Esophagus muscularis mucosa (tissue), 3 donors: ENCODE measurements around the gene PKHD1.

Source experiments
- CTCF ChIP-seq, 3 experiments: fragments of 200-600 bp in 2 of 3; fragments of 450-650 bp in 1 of 3; sonication (generic) in 2 of 3; IDR thresholded peaks; one replicate each; pipeline ENCODE4 v1.5.1; 2017 to 2019; ENCODE audit warnings: antibody characterized with exemption in 3 of 3, mild to moderate bottlenecking in 2 of 3, moderate library complexity in 1 of 3
- POLR2A ChIP-seq: fragments of 450-650 bp; IDR thresholded peaks from one replicate; pipeline ENCODE4 v1.6.1; 2017; ENCODE audit warnings: antibody characterized with exemption, moderate library complexity, mild to moderate bottlenecking, low read depth

GRCh38 chr6:51818520-51819022, 268.8 kb downstream of the PKHD1 start:
- TF ChIP-seq CTCF (IDR thresholded peaks at IDR 0.05), result no peak
- no peak for TF ChIP-seq POLR2A
